Pancreas (tissue), 10 donors: Measurements from ENCODE around the gene HLA-DPB1. TPM values are rescaled to one million over a fixed set of nuclear protein-coding genes. Genes with fewer than 3 reads are reported as not detected.
A peak's percentile ranks its signal among the peaks of the same experiment; 100 is the strongest.

Experiments used
- ATAC-seq, 4 donors: fragments of 200-7000 bp; cut with Tn5 transposase; one replicate each; pipeline versions ENCODE4 v1.8.0 to v1.9.1; 2020; ENCODE audit warnings: mild to moderate bottlenecking in 4 of 4, moderate library complexity in 4 of 4
- DNase-seq, 6 donors: peaks; one replicate each; pipeline ENCODE4 v3.0.0-alpha.2; 2020
- FAIRE-seq: peaks from 2 replicates; lab custom pipeline; 2012; peaks lifted over from hg19 to GRCh38; lab: Jason Lieb, UNC
- H3K27ac ChIP-seq, 4 donors: fragments of 200-600 bp; sonication (generic); 1 replicate in 3 of 4; 2 replicates in 1 of 4; pipeline versions ENCODE4 v1.5.0 to v1.8.0; 2020
- H3K27me3 ChIP-seq, 4 donors: fragments of 200-600 bp; one replicate each; pipeline ENCODE4 v1.8.0; 2021
- H3K36me3 ChIP-seq, 3 donors: fragments of 200-600 bp; sonication (generic) in 1 of 3; one replicate each; pipeline versions ENCODE4 v1.5.0 to v1.8.0; 2020 to 2021
- H3K4me1 ChIP-seq, 3 donors: fragments of 200-600 bp; one replicate each; pipeline ENCODE4 v1.8.0; 2021
- H3K4me3 ChIP-seq, 4 donors: fragments of 200-600 bp; sonication (generic) in 2 of 4; one replicate each; pipeline versions ENCODE4 v1.5.0 to v1.8.0; 2020 to 2021
- H3K9me3 ChIP-seq, 4 donors: fragments of 200-600 bp; one replicate each; pipeline ENCODE4 v1.8.0; 2021
- WGBS, 2 donors: extraction: QIAGEN DNeasy Blood & Tissue Kit; methylation state at CpG; one replicate each; pipeline ENCODE4 v1.1.7; 2013; 5-methylcytosine and 5-hydroxymethylcytosine counted together
- intact Hi-C, 3 donors: fragments of 100-400 bp; cut with DNase I; formaldehyde crosslinking; loops; one replicate each; pipeline versions ENCODE4 v1.11.1 to v1.14.2; 2022
- polyA plus RNA-seq, 2 donors: library from polyadenylated mRNA; stranded (reverse); fragments of 200-250 nt; gene quantifications; one replicate each; pipeline ENCODE4 v1.2.3, GENCODE V29; 2013
- total RNA-seq, 6 donors: library from RNA; stranded (reverse); fragmentation: NEBNext Ultra II Directional in 4 of 6; extraction: Animal tissue kit (Norgen Biotek cat#: 25700) in 4 of 6; gene quantifications; one replicate each; pipeline versions ENCODE4 v1.2.1 to v1.2.4, GENCODE V29; 2021 to 2023
- TF ChIP-seq, protein P1 (sequence below), 4 donors: fragments of 200-600 bp; sonication (generic) in 3 of 4; IDR thresholded peaks; one replicate each; pipeline versions ENCODE4 v1.5.0 to v1.8.0; 2021; ENCODE audit warnings: antibody characterized with exemption in 4 of 4
- donor health status: healthy with polysubstance abuse.
- donor health status: DM: no; HTN: no; CAD: no; lungs with moderate emphysema.
- donor health status: DM: no; HTN: no; CAD: no.
- donor health status: control.
- donor health status: control.
- donor health status: Bipolar disorder and iron deficiency.
- donor health status: DM: yes; HTN: yes; CAD: no.
- donor health status: DM: no; HTN: no; CAD: no.
- donor health status: DM: no; HTN: no; CAD: no.
- donor health status: DM: yes; HTN: yes; CAD: no.

Gene HLA-DPB1
- total and polyA plus RNA-seq, 8 donors: 11.8 to 156 (median 18.8) TPM

GRCh38 chr6:33124947-33125346, 49.2 kb downstream of the HLA-DPB1 start:
- WGBS, 2 donors: 60 to 72% methylated on average over 4 of the region's 4 CpGs
- TF ChIP-seq, protein P1, sequence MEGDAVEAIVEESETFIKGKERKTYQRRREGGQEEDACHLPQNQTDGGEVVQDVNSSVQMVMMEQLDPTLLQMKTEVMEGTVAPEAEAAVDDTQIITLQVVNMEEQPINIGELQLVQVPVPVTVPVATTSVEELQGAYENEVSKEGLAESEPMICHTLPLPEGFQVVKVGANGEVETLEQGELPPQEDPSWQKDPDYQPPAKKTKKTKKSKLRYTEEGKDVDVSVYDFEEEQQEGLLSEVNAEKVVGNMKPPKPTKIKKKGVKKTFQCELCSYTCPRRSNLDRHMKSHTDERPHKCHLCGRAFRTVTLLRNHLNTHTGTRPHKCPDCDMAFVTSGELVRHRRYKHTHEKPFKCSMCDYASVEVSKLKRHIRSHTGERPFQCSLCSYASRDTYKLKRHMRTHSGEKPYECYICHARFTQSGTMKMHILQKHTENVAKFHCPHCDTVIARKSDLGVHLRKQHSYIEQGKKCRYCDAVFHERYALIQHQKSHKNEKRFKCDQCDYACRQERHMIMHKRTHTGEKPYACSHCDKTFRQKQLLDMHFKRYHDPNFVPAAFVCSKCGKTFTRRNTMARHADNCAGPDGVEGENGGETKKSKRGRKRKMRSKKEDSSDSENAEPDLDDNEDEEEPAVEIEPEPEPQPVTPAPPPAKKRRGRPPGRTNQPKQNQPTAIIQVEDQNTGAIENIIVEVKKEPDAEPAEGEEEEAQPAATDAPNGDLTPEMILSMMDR (IDR thresholded peaks at IDR 0.05): no peak
- intact Hi-C loops: no loop called here

DNA sequence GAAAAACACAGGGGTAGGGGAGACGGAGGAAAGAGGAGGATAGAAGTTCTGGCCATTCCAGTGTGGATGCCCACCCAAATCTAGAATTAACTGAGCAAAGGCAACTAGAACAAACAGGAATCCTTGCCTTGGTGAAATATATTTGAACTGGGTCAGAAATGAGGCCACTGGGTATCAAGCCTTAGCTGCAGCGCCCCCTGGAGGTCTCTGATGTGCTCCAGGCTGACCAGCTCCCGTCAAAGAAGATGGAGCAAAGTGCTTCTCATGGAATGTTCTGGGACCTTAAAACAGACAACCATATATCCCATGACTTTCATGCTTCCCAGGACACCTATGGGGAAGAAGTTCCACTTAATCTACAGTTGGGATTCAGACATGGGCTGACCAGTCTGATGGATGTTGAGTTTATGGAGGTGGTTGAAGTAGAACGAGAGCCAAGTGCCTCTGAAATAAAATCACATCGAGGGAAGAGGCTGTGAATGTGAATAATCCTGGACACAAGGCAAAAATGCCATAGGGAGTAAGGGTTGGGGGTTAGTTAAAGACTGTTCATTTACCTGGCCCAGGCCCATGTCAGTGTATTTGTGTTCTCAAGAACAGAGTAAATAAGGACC, 50.4 kb downstream of the HLA-DPB1 start:
- H3K36me3 ChIP-seq: no peaks in the 10 kb centered on the region
- FAIRE-seq (no peak), ATAC-seq (peak in 3 of 4 donors; percentile 67 to 79 (median 70)), DNase-seq (peak; percentile 31 to 89 (median 58))
- H3K27ac ChIP-seq: no peak overlapping the region
- 41 to 46% methylated on average over 5 of the region's 5 CpGs for WGBS, 2 donors
- H3K4me3 ChIP-seq: no peak overlapping the region
- no peaks in the 10 kb centered on the region for H3K9me3 ChIP-seq
- TF ChIP-seq, protein P1 (IDR thresholded peaks at IDR 0.05): peak; percentile 5 to 52 (median 46)
- intact Hi-C loops: no loop called here
- H3K4me1 ChIP-seq: no peaks in the 10 kb centered on the region
- H3K27me3 ChIP-seq: no peaks in the 10 kb centered on the region

More at GRCh38 chr6:33124947-33125346, 49.2 kb downstream of the HLA-DPB1 start:
- no peak for FAIRE-seq
- Histone ChIP-seq H3K9me3 (no peaks in the 10 kb centered on the region), H3K36me3 (no peaks in the 10 kb centered on the region), H3K27me3 (no peaks in the 10 kb centered on the region), H3K27ac (no peak overlapping the region), H3K4me3 (no peak overlapping the region), H3K4me1 (no peaks in the 10 kb centered on the region)
- no peak for ATAC-seq
- DNase-seq: no peak

- H3K4me3 ChIP-seq: no peak overlapping the region
- intact Hi-C loops: no loop called here
- WGBS, 2 donors: 46 to 55% methylated on average over 3 of the region's 3 CpGs
- ATAC-seq (no peak), DNase-seq (no peak), FAIRE-seq (no peak)
- no peaks in the 10 kb centered on the region for H3K4me1 ChIP-seq
- H3K27ac ChIP-seq: no peak overlapping the region
- no peaks in the 10 kb centered on the region for H3K36me3 ChIP-seq
- no peaks in the 10 kb centered on the region for H3K27me3 ChIP-seq
- H3K9me3 ChIP-seq: no peaks in the 10 kb centered on the region
- TF ChIP-seq, protein P1 (IDR thresholded peaks at IDR 0.05): no peak
These were observed 52.5 kb downstream of the HLA-DPB1 start for GRCh38 chr6:33128318-33128717.

DNA sequence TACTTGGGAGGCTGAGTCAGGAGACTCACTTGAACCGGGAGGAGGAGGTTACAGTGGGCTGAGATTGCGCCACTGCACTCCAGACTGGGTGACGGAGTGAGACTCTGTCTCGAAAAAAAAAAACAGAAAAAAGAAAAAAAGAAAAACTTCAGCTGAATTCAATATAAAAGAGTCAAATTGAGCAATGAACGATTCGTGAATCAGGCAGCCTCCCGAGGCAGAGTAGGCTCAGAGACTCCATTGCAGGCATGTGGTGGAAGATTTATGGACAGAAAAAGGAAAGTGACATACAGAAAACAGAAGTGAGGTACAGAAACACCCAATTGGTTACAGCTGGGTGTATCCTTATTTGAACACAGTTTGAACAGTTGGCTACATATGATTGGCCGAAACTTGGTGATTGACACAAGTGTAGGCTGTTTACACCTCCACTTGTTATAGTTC, 56.3 kb downstream of the HLA-DPB1 start:
- no peaks in the 10 kb centered on the region for H3K36me3 ChIP-seq
- intact Hi-C loops: no loop called here
- H3K27ac ChIP-seq: no peak overlapping the region
- DNase-seq: no peak
- no peaks in the 10 kb centered on the region for H3K4me1 ChIP-seq
- H3K4me3 ChIP-seq: no peak overlapping the region
- no peaks in the 10 kb centered on the region for H3K9me3 ChIP-seq
- WGBS, 2 donors: 59 to 73% methylated on average over 8 of the region's 8 CpGs
- no peak for ATAC-seq
- H3K27me3 ChIP-seq: no peaks in the 10 kb centered on the region
- FAIRE-seq: no peak
- TF ChIP-seq, protein P1 (IDR thresholded peaks at IDR 0.05): no peak

DNA sequence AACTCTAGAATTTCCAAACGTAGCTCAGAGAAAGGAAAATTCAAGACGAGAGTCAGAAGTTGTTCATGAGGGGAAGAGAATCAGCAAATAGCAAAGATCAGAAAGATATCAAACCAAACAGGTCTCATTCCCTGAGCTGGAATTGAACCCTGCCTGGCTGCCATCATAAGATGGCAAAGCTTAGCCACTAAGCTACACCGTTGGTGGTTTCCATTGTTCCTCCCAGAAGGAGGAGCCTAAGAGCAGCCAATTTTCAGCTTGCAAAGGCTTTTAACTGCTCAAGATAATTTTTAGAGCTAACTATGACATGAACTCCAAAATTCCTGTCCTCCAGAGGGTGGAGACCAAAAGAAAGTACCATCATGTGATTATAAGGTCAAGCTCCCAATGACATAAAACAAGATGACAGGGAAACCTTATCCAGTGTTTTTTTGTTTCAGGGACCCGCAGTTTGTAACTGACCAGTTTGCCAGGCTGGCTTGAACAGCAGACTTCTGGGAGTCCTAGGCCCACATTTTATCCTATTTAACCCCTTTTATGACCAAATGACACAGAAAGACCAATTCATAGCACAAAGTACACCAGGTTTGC, 60.6 kb downstream of the HLA-DPB1 start:
- FAIRE-seq (no peak), ATAC-seq (no peak), DNase-seq (no peak)
- Histone ChIP-seq H3K36me3 (no peaks in the 10 kb centered on the region), H3K9me3 (no peaks in the 10 kb centered on the region), H3K4me1 (no peaks in the 10 kb centered on the region), H3K27me3 (no peaks in the 10 kb centered on the region), H3K27ac (no peak overlapping the region), H3K4me3 (no peak overlapping the region)
- 47 to 55% methylated on average over 4 of the region's 4 CpGs for WGBS, 2 donors
- TF ChIP-seq, protein P1 (IDR thresholded peaks at IDR 0.05): no peak
- intact Hi-C loops: no loop called here
